Measurements from ENCODE around the gene SRRM3.
A peak's percentile ranks its signal among the peaks of the same experiment; 100 is the strongest.
"Not testable (repeated sequence)": the region's sequence is repeated elsewhere in the genome, so short reads cannot be mapped to it uniquely, and the experiment has no call there.

The SRRM3 gene

DNA sequence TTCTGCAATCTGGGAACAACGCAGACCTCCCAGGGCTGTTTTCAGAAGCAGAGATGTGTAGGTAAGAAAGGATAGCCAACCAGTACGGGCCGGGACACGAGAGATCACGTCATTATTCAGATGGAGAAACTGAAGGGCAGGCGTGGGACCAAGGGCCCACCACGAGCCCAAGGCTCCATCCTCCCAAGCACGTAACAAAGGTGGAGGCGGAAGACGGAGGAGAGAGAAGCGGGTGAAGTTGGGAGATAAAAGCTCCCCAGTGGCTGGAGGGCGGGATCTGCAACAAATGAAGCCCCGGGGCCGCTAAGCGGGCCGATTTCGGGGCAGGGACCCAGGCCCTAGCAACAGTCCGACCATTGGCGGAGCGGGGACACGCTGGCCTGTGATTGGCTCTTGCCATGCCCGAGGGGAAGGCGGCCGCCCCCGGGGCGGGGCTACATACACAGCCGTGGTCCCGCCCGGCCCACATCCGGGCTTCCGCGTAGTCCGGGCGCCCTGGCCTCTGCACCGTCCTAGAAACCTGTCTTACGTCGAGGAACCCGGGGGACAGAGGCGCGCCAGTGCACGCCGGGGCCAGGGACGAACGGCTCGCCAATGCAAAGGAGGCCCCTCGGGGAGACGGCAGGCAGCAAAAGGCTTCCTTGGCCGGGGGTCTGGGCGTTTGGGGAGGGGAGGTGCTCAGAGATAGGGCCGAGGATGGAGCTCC is 116.2 kb downstream of the SRRM3 start:
- DNase-seq, result peak; percentile 93

DNA sequence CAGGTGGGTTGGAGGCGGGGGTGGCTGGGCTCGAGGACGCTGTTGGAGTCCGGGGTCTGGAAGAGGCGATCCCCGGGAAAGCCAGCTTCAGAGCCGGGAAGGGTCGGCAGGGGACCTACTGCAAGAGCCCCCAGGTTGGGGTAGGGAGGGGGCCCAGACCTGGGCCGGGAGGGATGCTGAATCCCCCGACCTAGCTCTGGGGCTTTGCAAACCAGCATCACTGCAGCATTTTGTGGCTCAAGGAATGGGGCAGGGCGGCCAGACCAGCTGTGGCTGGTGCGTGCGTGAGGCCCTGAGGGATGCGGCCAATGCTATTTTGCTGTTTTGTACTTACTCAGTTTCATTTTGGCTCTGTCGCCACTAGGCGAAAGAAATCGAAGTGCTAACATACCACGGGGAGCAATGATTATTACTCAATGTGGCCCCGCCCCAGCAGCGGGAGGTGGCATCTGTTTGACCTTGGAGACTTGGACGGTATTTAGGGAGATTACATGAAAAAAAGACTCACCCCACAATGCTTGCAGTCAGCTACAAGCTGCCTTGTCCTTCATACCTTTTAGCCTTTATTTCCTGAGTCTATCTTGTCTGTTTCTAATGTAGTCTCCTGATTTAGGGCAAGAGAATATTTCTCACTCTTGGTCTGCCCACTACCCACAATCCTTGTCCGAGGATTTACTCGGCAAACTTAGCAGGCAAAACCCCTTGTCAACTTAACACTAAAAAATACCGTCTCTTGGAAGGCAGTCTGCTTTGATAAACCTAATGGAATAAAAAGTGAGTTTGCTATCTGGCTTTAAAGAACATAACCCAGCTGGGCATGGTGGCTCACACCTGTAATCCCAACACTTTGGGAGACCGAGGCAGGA is 117.0 kb downstream of the SRRM3 start:
- DNase-seq, result peak; percentile 62

DNA sequence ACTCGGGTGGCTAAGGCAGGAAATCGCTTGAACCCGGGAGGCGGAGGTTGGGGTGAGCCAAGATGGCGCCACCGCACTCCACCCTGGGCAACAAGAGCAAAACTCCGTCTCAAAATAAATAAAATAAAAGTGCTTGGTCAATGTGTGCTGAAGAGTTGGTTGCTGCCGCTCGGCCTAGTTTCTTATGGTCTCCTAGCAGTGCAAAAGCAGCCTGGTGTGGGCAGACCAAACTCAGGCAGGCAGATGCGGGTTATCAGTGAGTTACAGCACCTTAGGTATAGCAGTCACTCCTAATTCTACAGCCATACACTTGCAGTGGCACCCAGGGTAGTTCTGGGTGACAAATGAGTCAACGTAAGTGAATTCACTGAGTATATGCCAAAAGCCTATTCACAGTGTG is 123.4 kb downstream of the SRRM3 start:
- no peak for DNase-seq

DNA sequence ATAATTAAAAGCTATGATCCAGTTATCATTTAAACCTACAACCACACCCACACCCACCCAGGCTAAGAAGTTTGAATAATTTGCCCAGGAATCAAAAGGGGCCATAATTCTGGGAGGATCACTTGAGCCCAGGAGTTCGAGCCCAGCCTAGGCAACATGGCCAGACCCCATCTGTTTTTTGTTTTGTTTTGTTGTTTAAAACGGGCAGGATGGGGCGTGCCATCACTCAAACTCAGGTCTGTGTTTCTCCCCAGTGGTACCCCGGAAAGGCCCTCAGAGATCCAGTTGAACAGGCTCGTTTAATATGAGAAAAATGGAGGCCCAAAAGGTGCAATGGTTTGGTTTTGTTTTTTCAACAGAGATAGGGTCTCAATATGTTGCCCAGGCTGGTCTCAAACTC is 124.1 kb downstream of the SRRM3 start:
- no peak for DNase-seq

DNA sequence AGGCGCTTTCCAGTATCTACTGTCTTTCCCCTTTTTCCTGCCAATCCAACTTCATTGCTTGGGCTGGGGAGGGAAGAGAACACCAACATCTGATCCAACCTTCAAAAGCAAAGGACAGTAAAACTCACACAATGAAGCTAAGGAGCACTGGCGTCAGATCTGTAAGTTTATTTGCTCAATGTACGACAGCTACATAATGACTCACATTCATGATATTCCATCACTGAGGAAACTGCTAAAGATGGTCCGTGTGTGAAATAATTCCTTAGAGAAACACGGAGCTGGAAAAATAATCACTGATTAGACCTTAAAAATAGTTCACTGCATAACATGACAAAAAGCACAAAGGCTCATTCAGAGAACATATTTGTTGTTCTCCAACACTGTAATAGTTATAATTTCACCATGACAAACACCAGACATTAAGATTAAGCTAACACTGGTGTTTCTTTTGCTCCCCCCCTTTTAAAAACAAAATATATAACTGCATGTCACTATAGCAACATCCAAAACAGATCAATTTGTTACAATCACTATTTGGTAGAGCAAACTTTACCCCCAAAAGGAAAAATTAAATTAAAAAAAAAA is 125.0 kb downstream of the SRRM3 start:
- no peak for DNase-seq

DNA sequence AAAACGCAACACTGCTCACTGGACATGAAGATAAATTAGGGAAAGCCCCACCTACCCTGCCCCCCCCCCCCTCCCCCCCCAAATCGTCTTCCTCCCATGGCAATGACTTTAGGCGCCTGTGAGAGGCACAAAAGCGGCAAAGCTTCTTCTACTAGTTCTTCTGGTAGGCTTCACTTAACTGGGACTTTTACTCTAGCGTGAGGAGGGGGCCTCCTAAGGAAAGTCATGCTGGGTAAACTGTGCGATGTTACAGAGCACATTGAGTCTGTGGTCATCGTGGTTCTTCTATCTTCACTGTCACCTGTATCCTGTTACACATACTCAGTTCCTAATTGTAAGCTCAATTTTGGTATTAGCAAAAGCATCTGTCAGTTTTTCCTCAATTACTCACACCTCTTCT is 125.9 kb downstream of the SRRM3 start:
- no peak for DNase-seq

DNA sequence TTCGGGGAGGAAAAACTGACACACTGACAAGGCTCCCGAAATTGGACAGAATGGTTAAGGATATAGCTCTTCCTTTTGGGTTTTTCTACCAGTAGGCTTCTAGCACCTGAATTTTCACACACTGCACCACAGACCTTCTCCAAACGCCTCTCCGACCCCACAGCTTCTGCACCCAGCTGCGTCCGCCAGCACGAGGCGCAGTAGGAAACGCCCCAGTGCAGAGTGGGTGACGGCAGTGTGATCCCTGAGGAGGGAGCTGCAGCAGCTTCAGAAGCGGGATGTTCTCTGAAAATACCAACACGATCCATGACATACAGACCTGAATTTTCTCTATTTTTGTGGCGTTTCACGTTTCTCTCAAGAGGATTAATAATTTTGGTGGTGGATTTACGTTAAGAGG is 126.7 kb downstream of the SRRM3 start:
- DNase-seq, result no peak

DNA sequence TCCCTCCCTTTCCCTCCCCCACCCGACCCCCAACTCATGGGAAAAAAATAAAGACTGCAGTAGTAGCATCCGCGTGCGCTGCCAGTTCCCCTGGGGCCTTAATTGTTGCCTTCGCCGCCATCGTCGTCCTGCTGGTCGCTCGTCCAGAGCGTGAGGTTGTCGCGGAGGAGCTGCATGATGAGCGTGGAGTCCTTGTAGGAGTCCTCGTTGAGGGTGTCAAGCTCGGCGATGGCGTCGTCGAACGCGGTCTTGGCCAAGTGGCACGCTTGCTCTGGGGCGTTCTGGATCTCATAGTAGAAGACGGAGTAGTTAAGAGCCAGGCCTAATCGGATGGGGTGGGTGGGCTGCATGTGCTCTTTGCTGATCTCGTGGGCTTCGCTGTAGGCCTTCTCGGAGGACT is 127.8 kb downstream of the SRRM3 start:
- no peak for DNase-seq

DNA sequence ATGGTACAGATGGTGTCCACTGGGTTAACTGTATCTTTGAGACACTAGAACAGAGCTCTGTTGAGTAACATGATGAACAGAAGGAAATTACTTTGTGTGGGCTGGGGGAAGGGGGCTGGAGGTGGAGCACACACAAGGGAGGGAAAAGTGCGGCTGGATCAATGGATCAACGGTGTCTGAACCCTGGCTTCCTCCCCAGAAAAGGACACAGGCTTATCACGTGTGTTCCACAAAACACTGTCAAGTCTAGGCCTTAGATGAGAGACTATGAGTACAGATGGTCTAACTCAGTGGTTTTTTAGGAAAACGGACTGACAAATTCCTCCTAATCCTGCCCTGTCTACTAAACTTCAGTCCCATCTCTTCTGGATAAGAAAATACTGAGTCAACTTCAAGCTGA is 128.6 kb downstream of the SRRM3 start:
- no peak for DNase-seq

DNA sequence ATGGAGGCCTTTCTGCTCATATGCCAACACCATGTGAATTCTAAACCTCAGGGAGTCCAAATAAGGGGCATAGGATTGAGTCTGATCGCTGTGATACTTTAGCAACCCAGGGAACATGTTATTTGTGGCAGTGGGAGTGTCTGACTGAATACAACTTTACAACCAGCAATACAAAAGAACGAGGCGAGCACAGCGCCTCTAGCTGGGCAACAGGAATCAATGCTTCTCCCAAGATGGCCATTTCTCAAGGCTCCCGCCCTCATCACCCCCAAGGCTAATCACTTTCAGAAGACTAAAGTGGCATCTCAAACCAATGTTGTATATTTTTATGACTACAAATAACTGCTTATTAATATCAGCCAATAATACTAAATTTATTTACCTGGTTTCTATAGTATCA is 129.0 kb downstream of the SRRM3 start:
- no peak for DNase-seq

DNA sequence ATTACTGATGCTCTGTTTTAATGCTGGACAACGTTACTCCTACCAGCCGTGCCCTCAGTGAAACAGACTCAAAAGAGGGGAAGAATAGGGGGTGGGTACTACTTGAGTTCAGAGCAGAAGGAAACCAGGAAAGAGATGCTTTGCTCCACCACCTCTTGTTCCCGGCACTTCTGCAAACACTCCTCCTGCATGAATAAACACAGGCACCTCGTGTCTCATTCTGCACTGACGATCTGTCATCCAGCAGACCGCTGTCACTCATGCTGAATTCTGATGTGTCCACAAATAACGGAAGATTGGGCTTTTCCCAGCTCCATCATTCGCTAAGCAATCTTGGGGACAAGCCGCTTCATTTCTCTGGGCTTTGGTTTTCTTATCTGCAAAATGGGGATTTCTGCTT is 130.4 kb downstream of the SRRM3 start:
- DNase-seq, result no peak

DNA sequence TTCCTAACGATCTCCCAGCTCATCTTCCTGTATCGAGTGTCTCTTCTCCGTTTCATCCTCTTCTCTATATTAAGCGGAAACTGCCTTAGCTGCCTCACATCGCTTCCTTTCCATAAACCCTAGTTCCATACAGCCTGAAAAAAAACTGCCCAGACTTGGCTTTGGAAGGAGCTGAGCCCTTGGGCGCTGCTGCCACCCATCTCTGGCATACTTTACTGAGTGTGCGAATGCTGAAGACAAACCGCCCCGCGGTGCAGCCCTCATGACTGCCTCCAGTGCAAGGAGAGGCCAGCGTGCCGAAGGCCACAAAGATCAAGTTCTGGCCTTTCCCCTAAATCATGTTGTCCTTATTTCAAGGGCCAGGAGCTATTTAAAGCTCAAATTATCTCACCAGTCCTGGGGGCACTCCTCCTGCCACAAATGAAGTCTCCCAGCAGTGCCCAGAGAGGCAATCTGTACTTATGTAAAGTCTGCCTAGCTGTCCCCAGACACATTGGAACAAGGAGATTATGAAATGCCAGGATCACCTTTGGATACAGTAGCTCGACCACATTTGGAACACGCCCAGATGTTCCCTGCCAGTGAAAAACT is 131.9 kb downstream of the SRRM3 start:
- DNase-seq, result no peak

DNA sequence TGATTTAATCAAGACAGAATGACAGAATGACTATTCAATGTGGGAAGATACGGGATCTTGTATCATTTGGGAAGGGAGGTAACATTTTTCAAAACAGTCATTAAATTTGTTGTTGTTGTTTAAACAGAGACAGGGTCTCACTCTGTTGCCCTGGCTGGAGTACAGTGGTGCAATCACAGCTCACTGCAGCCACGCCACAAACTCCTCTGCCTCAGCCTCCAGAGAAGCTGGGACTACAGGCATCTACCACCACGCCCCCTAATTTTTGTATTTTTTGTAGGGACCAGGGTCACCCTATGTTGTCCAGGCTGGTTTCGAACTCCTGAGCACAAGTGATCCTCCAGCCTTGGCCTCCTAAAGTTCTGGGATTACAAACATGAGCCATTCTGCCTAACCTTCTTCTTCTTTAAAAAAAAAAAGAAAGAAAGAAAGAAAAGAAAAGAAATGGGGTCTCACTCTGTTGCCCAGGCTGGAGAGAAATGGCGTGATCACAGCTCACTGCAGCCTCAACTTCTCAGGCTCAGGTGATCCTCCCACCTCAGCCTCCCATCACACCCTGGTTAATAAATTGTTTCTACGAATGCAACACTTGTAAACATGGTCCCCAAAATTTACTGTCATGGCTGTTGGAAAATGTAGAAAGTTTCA is 132.7 kb downstream of the SRRM3 start:
- DNase-seq, result no peak

DNA sequence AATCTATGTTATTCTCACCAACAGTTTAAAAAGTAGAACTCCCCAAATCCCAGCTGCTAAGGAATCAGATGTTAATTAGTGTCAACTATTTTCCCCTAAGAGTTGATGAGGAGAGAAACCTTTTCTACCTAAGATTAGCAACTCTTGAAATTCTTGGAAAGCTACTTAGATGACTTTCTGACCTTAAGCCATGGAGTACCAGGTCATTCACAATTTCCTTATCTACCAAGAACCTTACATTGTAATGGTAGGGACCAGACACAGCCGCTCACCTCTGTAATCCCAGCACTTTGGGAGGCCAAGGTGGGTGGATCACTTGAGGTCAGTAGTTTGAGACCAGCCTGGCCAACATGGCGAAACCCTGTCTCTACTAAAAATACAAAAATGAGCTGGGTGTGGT is 133.7 kb downstream of the SRRM3 start:
- DNase-seq, result not testable (repeated sequence)

DNA sequence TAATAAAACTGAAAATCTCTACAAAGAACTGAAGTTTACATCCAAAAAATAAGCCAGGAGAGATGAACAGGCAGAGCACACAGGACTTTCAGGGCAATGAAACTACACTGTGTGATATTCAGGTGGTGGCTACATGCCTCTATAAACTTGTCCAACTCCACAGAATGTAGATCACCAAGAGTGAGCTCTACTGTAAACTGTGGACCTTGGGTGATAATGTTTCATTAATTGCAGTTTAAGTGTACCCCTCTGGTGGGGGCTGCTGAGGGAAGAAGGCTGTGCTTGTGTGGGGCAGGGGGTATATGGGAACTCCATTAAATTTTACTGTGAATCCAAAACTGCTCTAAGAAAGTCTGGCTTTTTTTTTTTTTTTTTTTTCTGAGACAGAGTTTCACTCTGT is 134.4 kb downstream of the SRRM3 start:
- no peak for DNase-seq

Data from stimulated activated naive CD4-positive, alpha-beta T cell treated with Interleukin-2 at 50 U/mL for 16 hours (primary cell).